ENCODE results near the gene BTBD6. TPM values are rescaled to one million over a fixed set of nuclear protein-coding genes. Genes with fewer than 3 reads are reported as not detected.

Gene BTBD6
- total RNA-seq, 2 experiments from 2014 or later = 36.9 to 37.6 TPM

- TF ChIP-seq CTCF (IDR thresholded peaks at IDR 0.05) = no peak
- intact Hi-C loops (cut with DNase I, micrococcal nuclease) = loop anchor here in 1 of 2 experiments (10.0 kb wide), 2 partner anchors 54 to 1194 kb away; no protein-coding TSS in a partner anchor
- no peaks in the 10 kb centered on the region for H3K4me1 Mint-ChIP-seq (ENCODE audit: low read depth)
- Histone ChIP-seq H3K27me3 (ENCODE audit: control insufficient read depth in 1 of 2, insufficient read depth in 2 of 2, low read length in 2 of 2) (no peaks in the 10 kb centered on the region), H3K27ac (ENCODE audit: low read depth in 1 of 2, low read length in 2 of 2) (no peak overlapping the region), H3K4me1 (ENCODE audit: insufficient read depth, low read length) (no peaks in the 10 kb centered on the region), H3K9me3 (ENCODE audit: control insufficient read depth in 1 of 2, insufficient read depth in 1 of 2, low read length in 2 of 2) (no peaks in the 10 kb centered on the region), H3K4me3 (ENCODE audit: low read length) (no peak overlapping the region), H3K36me3 (ENCODE audit: insufficient read depth, low read length) (peaks cover 5% of the 10 kb centered on the region)
- POLR2A ChIA-PET = interaction anchor here (0.5 kb wide), 1 partner anchor 28 kb away, joined by 3 read pairs; no protein-coding TSS in a partner anchor
- no peaks in the 10 kb centered on the region for H3K27me3 Mint-ChIP-seq
- H3K27ac Mint-ChIP-seq = no peak overlapping the region
- ATAC-seq (ENCODE audit: poor library complexity) = no peak
- DNase-seq = no peak
- no peak overlapping the region for H3K4me3 Mint-ChIP-seq
- no peaks in the 10 kb centered on the region for H3K9me3 Mint-ChIP-seq
- CTCF ChIA-PET = no interaction called here
- peaks cover 44% of the 10 kb centered on the region for H3K36me3 Mint-ChIP-seq (ENCODE audit: low read depth)
Observed at GRCh38 chr14:105268736-105269354, 20.5 kb downstream of the BTBD6 start.

- Mint-ChIP-seq H3K4me1 (ENCODE audit: low read depth) (no peaks in the 10 kb centered on the region), H3K27me3 (no peaks in the 10 kb centered on the region), H3K27ac (no peak overlapping the region), H3K4me3 (no peak overlapping the region), H3K9me3 (no peaks in the 10 kb centered on the region), H3K36me3 (ENCODE audit: low read depth) (peaks cover 38% of the 10 kb centered on the region)
- H3K4me3 ChIP-seq (ENCODE audit: low read length) = no peak overlapping the region
- ATAC-seq (ENCODE audit: poor library complexity) (no peak), DNase-seq (no peak)
- TF ChIP-seq CTCF (IDR thresholded peaks at IDR 0.05) = no peak
- no peaks in the 10 kb centered on the region for H3K9me3 ChIP-seq (ENCODE audit: control insufficient read depth in 1 of 2, insufficient read depth in 1 of 2, low read length in 2 of 2)
- ChIA-PET POLR2A (interaction anchor here (0.5 kb wide), 1 partner anchor 27 kb away, joined by 3 read pairs; no protein-coding TSS in a partner anchor), CTCF (no interaction called here)
- no peak overlapping the region for H3K27ac ChIP-seq (ENCODE audit: low read depth in 1 of 2, low read length in 2 of 2)
- intact Hi-C loops (cut with DNase I, micrococcal nuclease) = loop anchor here in 1 of 2 experiments (10.0 kb wide), 2 partner anchors 55 to 1195 kb away; no protein-coding TSS in a partner anchor
- no peaks in the 10 kb centered on the region for H3K27me3 ChIP-seq (ENCODE audit: control insufficient read depth in 1 of 2, insufficient read depth in 2 of 2, low read length in 2 of 2)
- no peaks in the 10 kb centered on the region for H3K4me1 ChIP-seq (ENCODE audit: insufficient read depth, low read length)
- H3K36me3 ChIP-seq (ENCODE audit: insufficient read depth, low read length) = peaks cover 2% of the 10 kb centered on the region
Observed at GRCh38 chr14:105269405-105269804, 21.1 kb downstream of the BTBD6 start.

GRCh38 chr14:105271224-105271890 lies 23.0 kb downstream of the BTBD6 start:
- TF ChIP-seq CTCF (IDR thresholded peaks at IDR 0.05) = no peak
- no peak overlapping the region for H3K4me3 ChIP-seq (ENCODE audit: low read length)
- H3K9me3 ChIP-seq (ENCODE audit: control insufficient read depth in 1 of 2, insufficient read depth in 1 of 2, low read length in 2 of 2) = no peaks in the 10 kb centered on the region
- DNase-seq (no peak), ATAC-seq (ENCODE audit: poor library complexity) (no peak)
- Mint-ChIP-seq H3K36me3 (ENCODE audit: low read depth) (peaks cover 24% of the 10 kb centered on the region), H3K4me3 (no peak overlapping the region), H3K9me3 (no peaks in the 10 kb centered on the region), H3K27ac (no peak overlapping the region), H3K4me1 (ENCODE audit: low read depth) (no peaks in the 10 kb centered on the region), H3K27me3 (no peaks in the 10 kb centered on the region)
- intact Hi-C loops (cut with DNase I, micrococcal nuclease) = no loop called here
- POLR2A ChIA-PET = no interaction called here
- no peaks in the 10 kb centered on the region for H3K4me1 ChIP-seq (ENCODE audit: insufficient read depth, low read length)
- H3K27me3 ChIP-seq (ENCODE audit: control insufficient read depth in 1 of 2, insufficient read depth in 2 of 2, low read length in 2 of 2) = no peaks in the 10 kb centered on the region
- H3K36me3 ChIP-seq (ENCODE audit: insufficient read depth, low read length) = peaks cover 2% of the 10 kb centered on the region
- no peak overlapping the region for H3K27ac ChIP-seq (ENCODE audit: low read depth in 1 of 2, low read length in 2 of 2)
- CTCF ChIA-PET = no interaction called here
